DND-41 (cell line): Measurements from ENCODE around the gene FOXP1.

Source experiments
- ATAC-seq: fragments of 200-7000 bp; cut with Tn5 transposase; 3 replicates; pipeline ENCODE4 v1.9.1; 2021; ENCODE audit warnings: low read depth; ENCODE audit not compliant: insufficient read depth
- DNase-seq: peaks from one replicate; pipeline ENCODE4 v3.0.0-alpha.2; 2020
- H2AFZ ChIP-seq: 2 replicates; pipeline ENCODE4 v1.6.0; 2012; ENCODE audit warnings: low read depth, low read length
- H3K27ac ChIP-seq: 2 replicates; pipeline ENCODE4 v1.5.1; 2012; ENCODE audit warnings: low read length, inconsistent platforms
- H3K27me3 ChIP-seq: fragments of 200-600 bp; sonication (generic); 2 replicates; pipeline ENCODE4 v1.6.0; 2012; ENCODE audit warnings: low read length, mild to moderate bottlenecking, inconsistent platforms; ENCODE audit not compliant: insufficient read depth, poor library complexity
- H3K36me3 ChIP-seq: 2 replicates; pipeline ENCODE4 v1.5.1; 2012; ENCODE audit warnings: low read length, inconsistent platforms; ENCODE audit not compliant: insufficient read depth
- H3K4me1 ChIP-seq: 2 replicates; pipeline ENCODE4 v1.5.1; 2012; ENCODE audit warnings: mild to moderate bottlenecking, low read length; ENCODE audit not compliant: insufficient read depth
- H3K4me2 ChIP-seq: 2 replicates; pipeline ENCODE4 v1.6.0; 2012; ENCODE audit warnings: mild to moderate bottlenecking, moderate library complexity, low read length, inconsistent platforms; ENCODE audit not compliant: insufficient read depth
- H3K4me3 ChIP-seq, 2 experiments: fragments of 200-600 bp in 1 of 2; shearing (Covaris generic) in 1 of 2; 2 replicates each; pipeline ENCODE4 v1.5.1; 2012 to 2016; ENCODE audit warnings: inconsistent platforms in 2 of 2, low read length in 2 of 2, mild to moderate bottlenecking in 2 of 2, low read depth in 1 of 2, moderate library complexity in 1 of 2
- H3K79me2 ChIP-seq: 2 replicates; pipeline ENCODE4 v1.6.0; 2012; ENCODE audit warnings: low read length, inconsistent platforms; ENCODE audit not compliant: insufficient read depth
- H3K9ac ChIP-seq: 2 replicates; pipeline ENCODE4 v1.6.0; 2012; ENCODE audit warnings: low read depth, mild to moderate bottlenecking, inconsistent platforms, low read length, moderate library complexity
- H3K9me3 ChIP-seq: 2 replicates; pipeline ENCODE4 v1.5.1; 2012; ENCODE audit warnings: low read length, moderate library complexity, mild to moderate bottlenecking, inconsistent platforms; ENCODE audit not compliant: insufficient read depth, severe bottlenecking
- H4K20me1 ChIP-seq: 2 replicates; pipeline ENCODE4 v1.6.0; 2012; ENCODE audit warnings: low read length; ENCODE audit not compliant: insufficient read depth
- CTCF ChIP-seq: IDR thresholded peaks from 2 replicates; pipeline ENCODE4 v1.5.1; 2012; ENCODE audit warnings: borderline replicate concordance, low read length, moderate library complexity, mild to moderate bottlenecking; ENCODE audit not compliant: poor library complexity, severe bottlenecking; ENCODE audit errors: extremely low read depth
- EZH2 ChIP-seq: IDR thresholded peaks from 3 replicates; pipeline ENCODE4 v1.6.1; 2012; ENCODE audit warnings: borderline replicate concordance, low read depth, mild to moderate bottlenecking, moderate library complexity, low read length, inconsistent platforms; ENCODE audit not compliant: severe bottlenecking

The FOXP1 gene

DNA sequence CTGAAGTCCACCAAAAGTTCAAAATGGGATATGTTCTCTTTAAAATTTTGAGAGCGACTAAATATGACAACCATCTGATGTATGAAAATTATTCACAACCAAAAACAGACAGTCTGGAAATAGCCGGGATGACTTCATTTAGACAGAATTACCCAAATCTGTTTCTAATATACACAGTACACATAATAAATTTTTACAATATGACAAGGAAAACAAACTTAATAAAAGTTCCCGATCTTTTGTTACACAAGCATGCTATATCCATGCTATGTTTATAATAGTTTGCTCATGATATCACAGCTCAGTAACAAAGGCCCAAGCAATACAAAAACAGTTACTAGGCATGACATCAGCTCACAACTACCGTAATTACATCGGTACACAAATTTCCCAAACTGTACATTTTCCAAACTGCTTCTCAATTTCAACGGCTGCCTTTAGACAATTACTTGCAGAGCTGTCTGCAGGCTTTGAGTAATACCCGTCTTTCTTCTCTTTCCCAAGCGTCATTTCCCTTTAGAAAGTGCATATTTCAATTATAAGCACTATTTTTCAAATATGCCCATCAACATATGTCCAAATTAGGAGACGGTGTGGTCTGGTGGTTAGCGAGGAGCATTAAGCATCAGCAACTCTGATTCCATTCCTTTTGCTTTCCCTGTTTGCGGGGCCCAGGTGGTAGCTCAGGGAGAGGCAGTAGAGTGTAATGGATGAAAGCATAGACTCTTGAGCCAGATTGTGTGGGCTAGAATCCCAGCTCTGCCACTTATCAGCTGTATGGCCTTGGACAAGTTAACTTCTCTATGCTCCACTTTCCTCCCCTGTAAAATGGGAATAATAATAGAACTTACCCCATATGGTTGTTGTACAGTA, 481.2 kb downstream of the FOXP1 start:
- Histone ChIP-seq H3K36me3 (peaks cover 24% of the 10 kb centered on the region), H3K4me2 (no peak overlapping the region), H3K27ac (no peak overlapping the region), H3K79me2 (peaks cover 82% of the 10 kb centered on the region), H3K4me1 (no peaks in the 10 kb centered on the region), H2AFZ (no peak overlapping the region), H3K4me3 (no peak overlapping the region), H3K27me3 (no peaks in the 10 kb centered on the region), H3K9me3 (no peaks in the 10 kb centered on the region), H3K9ac (no peak overlapping the region), H4K20me1 (peaks cover 13% of the 10 kb centered on the region; the same call in 1 of the 2 replicates)
- ATAC-seq: no peak
- TF ChIP-seq EZH2 (no peak), CTCF (no peak)
- DNase-seq: no peak

DNA sequence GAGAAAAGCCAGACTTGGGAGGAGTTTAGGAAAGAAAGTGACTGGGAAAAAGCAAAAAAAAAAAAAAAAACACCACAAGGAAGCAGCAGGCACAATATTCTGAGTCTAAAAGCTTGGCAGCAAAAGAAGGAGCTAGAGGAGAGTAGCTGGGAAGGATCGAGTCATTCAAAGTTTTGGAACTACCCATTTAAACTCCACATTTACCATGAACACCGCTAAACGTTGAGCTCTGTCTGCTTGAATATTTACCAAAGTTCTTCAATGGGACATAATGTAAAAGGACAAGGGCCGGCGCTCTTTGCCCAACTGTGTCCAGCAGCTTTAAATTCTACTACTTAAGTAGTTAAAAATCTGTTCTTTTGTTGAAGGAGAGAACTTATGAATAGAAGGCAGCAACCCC, 481.9 kb downstream of the FOXP1 start:
- TF ChIP-seq CTCF (no peak), EZH2 (no peak)

DNA sequence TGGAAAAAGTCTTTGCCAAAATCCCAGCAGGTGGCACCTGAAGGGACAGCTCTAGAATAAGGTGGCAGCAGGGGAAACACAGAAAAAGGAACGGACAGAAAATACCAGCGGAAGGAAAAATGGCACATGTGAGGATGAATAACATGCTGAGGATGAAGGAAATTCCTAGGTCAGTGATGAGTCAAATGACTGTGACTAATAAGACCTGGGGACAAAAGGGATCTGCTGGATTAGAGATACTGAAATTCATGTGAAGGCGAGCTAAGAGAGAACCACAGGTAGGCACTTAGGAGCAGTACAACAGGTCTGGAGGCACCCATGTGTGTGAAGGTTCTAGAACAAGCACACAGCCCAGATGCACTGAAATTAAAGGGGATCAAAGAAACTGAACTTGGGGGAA, 482.5 kb downstream of the FOXP1 start:
- no peak overlapping the region for H2AFZ ChIP-seq
- H3K27ac ChIP-seq: no peak overlapping the region
- H3K36me3 ChIP-seq: peaks cover 25% of the 10 kb centered on the region
- H3K4me3 ChIP-seq: no peak overlapping the region
- H3K4me2 ChIP-seq: no peak overlapping the region
- ATAC-seq: no peak
- H3K4me1 ChIP-seq: no peaks in the 10 kb centered on the region
- TF ChIP-seq EZH2 (no peak), CTCF (no peak)
- peaks cover 13% of the 10 kb centered on the region; the same call in 1 of the 2 replicates for H4K20me1 ChIP-seq
- DNase-seq: no peak
- peaks cover 77% of the 10 kb centered on the region for H3K79me2 ChIP-seq
- no peaks in the 10 kb centered on the region for H3K27me3 ChIP-seq
- H3K9me3 ChIP-seq: no peaks in the 10 kb centered on the region
- H3K9ac ChIP-seq: no peak overlapping the region

More for the DNA sequence above, 481.9 kb downstream of the FOXP1 start:
- DNase-seq (no peak), ATAC-seq (no peak)
- H3K9ac ChIP-seq: no peak overlapping the region
- H3K9me3 ChIP-seq: no peaks in the 10 kb centered on the region
- no peaks in the 10 kb centered on the region for H3K27me3 ChIP-seq
- peaks cover 78% of the 10 kb centered on the region for H3K79me2 ChIP-seq
- H3K4me1 ChIP-seq: no peaks in the 10 kb centered on the region
- peaks cover 13% of the 10 kb centered on the region; the same call in 1 of the 2 replicates for H4K20me1 ChIP-seq
- no peak overlapping the region for H3K27ac ChIP-seq
- H3K4me2 ChIP-seq: no peak overlapping the region
- H2AFZ ChIP-seq: no peak overlapping the region
- H3K36me3 ChIP-seq: peaks cover 23% of the 10 kb centered on the region
- no peak overlapping the region for H3K4me3 ChIP-seq
